GM21786 (cell line): ENCODE data around the gene SYT8.
"Not testable (repeated sequence)": the region's sequence is repeated elsewhere in the genome, so short reads cannot be mapped to it uniquely, and the experiment has no call there.

Source experiments
- ATAC-seq: cut with Tn5 transposase; IDR thresholded peaks from one replicate; pipeline ENCODE4 v1.9.1; 2021; ENCODE audit not compliant: unreplicated experiment

SYT8 gene, protein sequence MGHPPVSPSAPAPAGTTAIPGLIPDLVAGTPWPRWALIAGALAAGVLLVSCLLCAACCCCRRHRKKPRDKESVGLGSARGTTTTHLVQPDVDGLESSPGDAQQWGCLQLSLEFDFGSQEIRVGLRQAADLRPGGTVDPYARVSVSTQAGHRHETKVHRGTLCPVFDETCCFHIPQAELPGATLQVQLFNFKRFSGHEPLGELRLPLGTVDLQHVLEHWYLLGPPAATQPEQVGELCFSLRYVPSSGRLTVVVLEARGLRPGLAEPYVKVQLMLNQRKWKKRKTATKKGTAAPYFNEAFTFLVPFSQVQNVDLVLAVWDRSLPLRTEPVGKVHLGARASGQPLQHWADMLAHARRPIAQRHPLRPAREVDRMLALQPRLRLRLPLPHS

DNA sequence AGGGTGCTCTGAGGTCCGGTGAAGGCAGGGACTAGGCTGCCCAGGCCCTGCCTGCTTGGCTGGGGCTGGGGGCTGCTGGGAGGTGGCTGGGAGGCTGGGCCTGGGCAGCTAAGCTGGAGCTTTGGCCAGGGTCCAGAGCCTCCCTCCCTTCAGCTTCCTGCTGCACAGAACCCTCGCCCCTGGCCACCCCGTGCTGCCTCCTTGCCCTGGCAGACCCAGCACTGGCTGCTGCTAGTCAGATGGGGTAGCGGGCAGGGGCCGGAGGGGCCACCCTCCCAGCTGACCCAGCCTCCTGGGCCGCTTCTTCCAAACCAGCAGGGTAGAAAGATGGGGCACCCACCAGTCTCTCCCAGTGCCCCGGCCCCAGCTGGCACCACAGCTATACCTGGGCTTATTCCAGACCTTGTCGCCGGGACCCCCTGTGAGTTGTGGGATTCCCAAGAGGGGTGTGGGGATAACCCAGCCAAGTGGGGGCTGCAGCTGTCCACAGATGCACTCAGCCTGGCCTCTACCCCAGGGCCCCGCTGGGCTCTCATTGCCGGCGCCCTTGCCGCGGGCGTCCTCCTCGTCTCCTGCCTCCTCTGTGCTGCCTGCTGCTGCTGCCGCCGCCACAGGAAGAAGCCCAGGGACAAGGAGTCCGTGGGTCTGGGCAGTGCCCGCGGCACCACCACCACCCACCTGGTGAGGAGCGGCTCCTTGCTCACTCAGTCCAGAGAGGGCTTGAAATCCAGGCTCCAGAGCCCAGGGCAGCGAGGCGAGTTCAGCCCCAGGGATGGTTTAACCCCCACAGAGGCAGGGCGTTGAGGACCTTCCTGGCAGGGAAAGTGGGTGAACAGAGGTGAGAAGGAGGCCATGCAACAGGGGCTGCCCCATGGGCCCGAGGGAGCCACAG, at the start of gene SYT8:
SYT8 (plus strand) TSS at position 212 of the 892 bp plus-strand sequence; CDS start at position 328, 116 bp downstream.
- ATAC-seq: no peak

DNA sequence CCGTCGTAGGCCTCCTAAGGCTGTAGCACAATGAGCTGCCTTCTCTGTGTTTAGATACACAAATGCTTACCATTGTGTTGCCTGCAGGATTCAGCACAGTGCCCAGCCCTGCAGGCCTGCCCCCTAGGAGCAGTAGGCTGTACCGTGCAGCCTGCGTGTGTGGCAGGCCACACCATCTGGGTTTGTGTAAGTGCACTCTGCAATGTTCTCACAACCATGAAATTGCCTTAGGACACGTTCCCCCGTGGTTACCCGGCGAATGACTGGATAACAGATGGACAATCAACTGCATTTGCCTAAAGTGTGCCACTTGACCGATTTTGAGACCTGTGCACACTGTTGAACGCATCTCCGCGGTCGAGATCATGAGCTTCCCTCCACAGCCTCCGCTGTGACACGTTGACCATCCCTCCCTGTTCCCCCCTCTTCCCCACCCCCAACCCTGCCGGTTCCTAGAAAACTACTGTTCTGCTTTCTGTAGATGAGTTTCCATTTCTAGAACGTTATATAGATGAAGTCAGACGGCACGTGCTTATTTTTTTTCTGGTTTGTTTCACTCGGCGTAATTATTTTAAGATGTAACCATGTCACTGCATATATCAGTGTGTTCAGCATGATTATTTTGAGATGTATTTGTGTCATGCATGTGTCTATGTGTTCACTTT, 48.9 kb upstream of the SYT8 start:
- ATAC-seq: no peak

DNA sequence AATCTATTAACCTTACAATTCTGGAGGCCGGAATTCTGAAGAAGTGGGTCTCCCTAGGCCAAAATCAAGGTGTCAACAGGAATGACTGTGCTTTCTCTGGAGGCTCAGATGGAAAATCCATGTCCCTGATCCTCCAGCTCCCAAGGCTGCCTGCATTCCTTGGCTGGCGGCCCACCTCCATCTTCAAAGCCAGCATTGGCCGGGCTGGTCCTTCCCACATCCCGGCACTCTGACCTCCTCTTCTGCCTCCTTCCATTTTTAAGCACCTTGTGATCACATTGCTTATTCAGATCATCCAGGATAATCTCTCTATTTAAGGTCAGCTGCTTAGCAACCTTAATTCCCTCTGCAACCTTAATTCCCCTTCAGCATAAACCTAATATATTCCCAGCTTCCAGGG, 48.3 kb upstream of the SYT8 start:
- ATAC-seq: no peak

DNA sequence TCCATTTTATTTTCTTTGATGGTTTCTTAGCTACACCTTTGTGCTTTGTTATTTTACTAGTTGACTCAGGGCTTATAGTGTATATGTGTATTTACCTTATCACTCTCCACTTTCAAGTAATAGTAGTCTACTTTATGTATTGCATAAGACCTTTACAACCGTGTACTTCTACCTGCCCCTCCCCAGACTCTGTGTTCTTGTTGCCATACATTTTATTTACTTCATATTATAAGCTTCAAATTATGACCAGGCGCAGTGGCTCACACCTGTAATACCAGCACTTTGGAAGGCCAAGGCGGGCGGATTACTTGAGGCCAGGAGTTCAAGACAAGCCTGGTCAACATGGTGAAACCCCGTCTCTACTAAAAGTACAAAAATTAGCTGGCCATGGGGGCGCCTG, 42.9 kb upstream of the SYT8 start:
- no peak for ATAC-seq

DNA sequence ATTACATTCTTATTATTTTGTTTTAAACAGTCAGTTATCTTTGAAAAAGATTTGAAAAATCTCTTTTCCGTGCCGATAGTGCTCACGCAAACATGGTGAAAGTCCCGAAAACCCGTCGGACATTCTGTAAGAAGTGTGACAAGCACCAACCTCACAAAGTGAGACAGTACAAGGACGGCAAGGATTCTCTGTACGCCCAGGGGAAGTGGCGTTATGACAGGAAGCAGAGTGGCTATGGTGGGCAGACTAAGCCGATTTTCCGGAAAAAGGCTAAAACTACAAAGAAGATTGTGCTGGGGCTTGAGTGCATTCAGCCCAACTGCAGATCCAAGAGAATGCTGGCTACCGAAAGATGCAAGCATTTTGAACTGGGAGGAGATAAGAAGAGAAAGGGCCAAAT, 42.3 kb upstream of the SYT8 start:
- no peak for ATAC-seq

DNA sequence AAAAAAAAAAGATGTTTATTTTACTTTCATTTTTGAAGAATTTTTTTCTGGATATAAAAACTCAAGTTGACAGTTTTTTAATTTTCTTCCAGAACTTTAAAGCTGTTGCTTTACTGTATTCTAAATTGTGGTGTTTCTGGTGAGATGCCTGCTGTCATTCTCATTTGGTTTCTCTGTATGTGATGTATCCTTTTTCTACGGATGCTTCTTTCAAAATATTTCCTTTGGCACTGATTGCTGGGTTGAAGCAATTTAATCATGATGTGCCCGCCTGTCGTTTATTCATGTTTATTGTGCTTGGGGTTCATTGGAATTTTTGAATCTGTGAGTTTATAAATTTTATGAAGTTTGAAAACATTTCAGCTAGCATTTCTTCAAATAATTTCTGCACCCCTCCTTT, 41.7 kb upstream of the SYT8 start:
- no peak for ATAC-seq

DNA sequence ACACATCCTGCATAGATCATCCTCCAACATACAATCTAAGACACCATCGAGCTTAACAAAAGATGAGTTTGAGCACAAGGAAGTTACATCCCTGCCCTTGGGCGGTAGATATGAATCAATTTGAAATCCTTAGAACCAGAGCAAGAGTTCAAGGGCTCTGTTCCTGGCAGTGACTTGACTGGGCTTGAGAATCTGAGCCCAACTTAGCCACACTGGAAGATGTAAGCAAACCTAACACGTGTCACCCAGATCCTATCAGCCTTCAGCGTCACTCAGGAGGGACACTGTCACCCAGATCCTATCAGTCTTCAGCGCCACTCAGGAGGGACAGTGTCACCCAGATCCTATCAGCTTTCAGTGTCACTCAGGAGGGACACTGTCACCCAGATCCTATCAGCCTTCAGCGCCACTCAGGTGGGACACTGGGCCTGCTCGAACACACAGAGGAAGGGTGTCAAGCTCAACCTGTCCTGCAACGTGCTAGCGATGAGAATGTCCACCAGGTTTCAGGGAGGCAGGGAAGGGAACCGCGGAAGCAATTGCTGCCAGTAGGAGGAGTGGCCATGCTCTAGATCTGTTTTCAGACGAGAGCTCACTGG, 38.3 kb upstream of the SYT8 start:
- ATAC-seq: no peak

DNA sequence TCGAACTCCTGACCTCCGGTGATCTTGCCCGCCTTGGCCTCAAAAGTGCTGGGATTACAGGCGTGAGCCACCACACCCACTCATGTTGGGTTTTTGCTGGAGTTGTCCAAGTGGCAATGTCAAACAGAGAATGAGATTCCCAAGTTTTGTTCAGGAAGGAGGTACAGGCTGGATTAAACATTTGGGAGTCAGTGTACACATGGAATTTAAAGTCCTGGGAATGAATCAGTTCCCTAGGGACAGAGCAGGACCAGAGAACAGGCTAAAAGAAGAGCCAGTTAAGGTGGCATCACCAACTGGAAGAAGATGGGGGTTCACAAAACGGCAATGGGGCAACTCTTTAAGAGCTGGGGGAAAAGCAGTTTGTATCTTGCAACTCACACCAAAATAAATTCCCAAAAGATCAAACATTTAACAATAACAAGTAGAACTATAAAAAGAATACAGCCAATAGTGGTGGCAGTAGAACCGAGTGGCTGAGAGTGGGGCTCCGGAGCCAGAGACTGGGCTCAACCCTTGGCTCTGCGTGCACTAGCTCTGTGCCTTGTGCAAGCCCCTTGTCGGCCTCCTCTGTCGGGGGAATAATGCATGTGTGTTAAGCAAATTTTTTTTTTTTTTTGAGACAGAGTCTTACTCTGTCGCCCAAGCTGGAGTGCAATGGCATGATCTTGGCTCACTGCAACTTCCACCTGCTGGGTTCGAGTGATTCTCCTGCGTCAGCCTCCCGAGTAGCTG, 37.2 kb upstream of the SYT8 start:
- no peak for ATAC-seq

DNA sequence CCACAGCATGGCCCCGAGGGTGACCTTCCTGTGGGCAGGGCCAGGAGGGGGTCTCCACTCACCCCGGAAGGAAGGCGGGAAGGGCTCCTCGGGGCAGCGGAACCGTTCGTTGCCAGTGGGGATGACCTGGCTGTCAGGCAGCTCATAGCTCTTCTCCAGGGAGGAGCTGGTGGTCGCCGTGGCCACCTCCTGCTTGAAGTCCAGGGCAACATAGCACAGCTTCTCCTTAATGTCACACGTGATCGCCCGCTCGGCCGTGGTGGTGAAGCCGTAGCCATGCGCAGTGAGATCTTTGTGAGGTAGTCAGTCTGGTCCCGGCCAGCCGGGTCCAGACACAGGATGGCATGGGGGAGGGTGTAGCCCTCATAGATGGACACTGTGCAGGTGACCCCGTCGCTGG, 31.5 kb upstream of the SYT8 start:
- no peak for ATAC-seq

DNA sequence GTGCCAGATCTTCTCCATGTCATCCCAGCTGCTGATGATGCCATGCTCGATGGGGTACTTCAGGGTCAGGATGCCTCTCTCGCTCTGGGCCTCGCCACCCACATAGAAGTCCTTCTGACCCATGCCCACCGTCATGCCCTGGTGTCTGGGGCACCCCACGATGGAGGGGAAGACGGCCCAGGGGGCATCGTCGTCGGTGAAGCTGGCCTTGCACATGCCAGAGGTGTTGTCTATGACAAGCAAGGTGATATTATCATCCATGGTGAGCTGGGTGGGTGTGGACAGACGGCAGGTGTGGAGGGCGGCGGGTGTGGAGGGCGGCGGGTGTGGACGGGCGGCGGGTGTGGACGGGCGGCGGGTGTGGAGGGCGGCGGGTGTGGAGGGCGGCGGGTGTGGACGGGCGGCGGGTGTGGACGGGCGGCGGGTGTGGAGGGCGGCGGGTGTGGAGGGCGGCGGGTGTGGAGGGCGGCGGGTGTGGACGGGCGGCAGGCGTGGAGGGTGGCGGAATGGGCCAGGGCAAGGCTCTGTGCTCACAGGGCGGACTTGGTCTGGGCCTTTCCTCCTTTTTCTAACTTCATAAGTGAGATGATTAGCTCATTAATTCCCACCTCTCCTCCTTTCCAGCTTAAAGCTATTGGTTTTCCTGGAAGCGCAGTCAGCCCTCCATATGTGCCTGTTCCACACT, 30.8 kb upstream of the SYT8 start:
- not testable (repeated sequence) for ATAC-seq

DNA sequence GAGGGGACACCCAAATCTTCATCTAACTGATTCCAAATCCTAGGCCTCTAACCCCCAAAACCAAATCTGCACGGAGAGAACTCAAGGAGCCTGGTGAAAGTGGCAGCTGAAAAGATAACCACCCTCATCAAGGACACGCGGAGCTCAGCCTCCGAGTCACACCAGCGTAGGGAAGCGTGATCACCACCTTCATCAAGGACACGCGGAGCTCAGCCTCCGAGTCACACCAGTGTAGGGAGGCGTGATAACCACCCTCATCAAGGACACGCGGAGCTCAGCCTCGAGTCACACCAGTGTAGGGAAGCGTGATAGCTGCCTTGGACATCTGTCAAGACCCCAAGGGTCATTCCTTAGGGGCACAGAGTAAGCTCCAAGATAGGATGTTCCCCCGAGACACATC, 29.3 kb upstream of the SYT8 start:
- no peak for ATAC-seq

DNA sequence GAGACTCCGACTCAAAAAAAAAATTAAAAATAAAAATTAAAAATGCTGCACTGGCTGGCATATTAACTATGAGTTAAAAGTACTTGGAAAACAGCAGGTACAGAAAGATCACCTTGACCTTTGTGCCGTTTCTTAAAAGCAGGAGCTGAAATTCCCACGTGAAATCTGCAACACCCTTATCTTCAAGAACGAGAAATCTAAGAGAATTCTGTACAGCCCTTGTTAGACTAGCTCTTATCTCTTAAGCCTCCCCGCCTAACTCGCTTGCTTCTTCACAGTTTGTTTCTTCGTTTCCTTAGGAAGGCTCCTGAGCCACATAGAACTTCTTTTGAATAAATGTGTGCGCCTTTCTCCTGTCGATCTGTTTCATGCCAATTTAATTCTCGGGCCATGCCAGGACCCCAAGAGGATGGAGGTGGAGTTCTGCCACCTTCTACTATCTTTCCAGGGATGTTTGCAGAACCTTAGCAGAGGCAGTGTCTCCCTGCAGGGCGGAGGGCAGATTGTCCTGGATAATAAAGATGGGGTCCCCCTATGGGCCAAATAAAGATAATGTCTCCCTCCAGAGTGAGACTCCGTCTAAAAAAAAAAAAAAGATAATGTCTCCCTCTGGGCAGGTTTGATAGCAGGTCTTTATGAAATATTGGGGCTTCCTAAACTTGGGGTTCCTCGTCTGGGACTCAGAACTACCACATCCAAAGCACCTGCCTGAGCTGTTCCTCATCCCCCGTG, 27.4 kb upstream of the SYT8 start:
- no peak for ATAC-seq

DNA sequence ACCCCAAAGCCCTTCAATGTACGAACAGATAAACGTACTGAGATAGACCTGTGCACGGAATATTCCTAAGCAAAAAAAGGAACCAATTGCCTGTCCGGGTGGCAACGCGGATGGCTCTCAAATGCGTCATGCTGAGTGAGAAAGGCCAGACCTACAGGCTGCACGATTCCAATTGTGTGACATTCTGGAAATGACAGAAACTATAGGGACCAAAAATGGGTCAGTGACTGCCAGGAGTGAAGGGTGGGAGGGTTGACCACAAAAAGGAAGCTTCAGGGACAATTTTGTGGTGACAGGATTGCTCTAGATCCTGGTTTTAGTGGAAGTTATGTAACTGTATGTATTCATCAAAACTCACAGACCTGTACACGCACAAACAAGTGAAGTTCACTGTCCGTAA, 24.0 kb upstream of the SYT8 start:
- no peak for ATAC-seq

DNA sequence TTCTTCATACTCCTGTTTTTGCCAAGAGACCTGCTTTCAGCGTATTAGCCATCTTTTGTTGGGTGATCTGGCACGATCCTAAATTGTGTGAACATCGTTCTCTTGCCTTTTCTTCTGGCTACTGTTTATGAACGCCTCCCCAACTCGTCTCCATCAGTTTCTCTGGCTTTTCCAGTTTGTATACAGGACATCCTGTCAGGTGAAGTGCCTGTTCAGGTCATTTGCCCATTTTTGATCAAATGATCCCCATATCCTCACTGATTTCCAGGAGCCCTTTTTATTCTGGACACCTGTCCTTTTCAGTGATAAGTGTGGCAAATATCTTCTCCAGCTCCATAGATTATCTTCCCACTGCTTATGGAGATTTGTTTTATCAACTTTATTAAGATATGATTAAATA, 22.5 kb upstream of the SYT8 start:
- no peak for ATAC-seq

DNA sequence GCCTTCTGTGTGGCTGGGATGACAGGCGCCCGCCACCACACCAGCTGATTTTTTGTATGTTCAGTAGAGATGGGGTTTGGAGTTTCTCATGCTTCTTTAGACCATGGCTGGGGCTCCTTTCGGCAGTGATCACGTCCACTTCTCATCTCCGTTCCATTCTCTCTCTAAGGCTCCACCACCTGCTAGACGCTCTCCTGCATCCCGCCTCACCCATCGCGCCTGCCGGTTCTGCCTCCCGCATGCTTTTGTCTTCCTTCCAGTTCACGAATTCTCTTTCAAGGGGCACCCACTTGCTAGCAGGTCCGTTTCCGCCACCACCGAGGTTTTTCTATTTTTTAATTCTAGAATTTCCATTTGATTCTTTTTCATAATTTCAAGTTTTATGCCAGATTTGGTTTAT, 22.0 kb upstream of the SYT8 start:
- no peak for ATAC-seq

DNA sequence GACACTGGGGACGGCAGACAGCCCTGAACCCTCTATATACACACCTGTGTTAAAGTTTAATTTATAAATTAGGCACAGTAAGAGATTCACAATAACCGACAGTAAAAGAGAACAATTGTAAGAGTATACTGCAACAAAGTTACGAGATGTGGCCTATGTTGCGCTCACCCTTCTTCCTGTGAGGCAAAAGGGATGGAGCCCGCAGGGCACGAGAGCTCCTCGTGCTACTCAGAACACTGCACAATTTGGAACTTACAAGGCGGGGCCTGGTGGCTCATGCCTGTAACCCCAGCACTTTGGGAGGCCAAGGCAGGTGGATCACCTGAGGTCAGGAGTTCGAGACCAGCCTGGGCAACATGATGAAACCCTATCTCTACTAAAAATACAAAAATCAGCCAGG, 21.4 kb upstream of the SYT8 start:
- ATAC-seq: not testable (repeated sequence)

DNA sequence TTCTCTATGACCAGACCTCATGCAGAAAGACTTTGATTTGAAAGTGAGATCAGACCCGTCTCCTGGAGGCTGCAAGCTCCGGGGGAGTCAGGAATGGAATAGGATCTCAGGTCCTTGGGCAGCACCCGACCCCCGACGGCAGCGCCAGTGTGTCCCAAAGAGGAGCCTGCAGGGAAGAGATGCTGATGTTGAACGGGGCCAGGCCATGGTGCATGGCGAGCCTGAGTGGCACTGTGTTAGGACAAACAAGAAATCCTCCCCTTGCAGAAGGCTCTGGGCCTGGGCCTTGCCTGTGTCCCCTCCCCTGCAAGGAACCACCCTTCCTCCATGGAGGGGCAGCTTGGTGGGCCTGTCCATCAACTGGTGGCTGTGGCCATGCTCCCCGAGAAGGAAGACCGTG, 20.1 kb upstream of the SYT8 start:
- ATAC-seq: no peak

DNA sequence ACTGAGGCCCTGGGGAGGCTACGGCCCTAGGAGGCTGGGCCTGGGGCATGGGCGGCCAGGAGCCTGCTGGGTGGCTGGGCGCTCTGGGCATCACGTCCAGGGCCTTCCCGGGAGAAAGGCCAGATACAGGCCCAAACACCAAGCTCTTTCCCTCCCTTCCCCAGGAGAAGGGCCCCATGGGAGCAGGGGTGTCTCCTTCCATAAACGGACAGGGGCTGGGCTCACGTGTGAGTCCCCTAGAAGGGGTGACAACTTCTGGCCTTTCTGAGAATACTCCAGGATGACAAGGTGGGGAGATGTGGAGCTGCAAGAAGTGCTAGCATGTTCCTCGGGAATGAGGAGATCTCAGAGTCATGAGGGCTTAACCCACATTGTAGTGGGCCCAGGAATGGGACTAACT, 19.5 kb upstream of the SYT8 start:
- no peak for ATAC-seq

DNA sequence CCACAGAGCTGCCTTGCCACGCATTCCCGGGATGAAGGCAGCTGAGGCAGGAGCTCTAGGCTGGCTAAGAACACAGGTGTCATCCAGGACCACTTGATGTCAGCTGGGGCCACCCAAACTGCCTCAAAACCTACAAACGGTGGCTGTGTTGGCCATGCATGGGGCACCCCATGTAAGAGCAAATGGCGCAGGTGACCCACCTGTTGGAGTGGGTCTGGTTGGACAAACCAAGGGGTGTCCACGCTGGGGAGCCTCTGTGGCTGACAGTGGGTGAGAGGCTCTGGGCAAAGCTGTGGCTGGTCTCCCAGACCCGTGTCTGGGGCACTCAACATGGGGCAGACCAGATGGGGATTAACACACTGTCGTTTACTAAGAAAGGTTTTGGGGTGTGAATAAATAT, 19.0 kb upstream of the SYT8 start:
- no peak for ATAC-seq
